GM12891 (cell line): ENCODE results near the gene HDAC9.

Experiments
- POLR2A ChIP-seq: IDR thresholded peaks from 2 replicates; pipeline ENCODE4 v1.6.1; 2011; ENCODE audit warnings: low read depth, low read length, control low read depth
- POLR2AphosphoS5 ChIP-seq: IDR thresholded peaks from 2 replicates; pipeline ENCODE4 v1.6.1; 2011; ENCODE audit warnings: low read depth, low read length, control low read depth
- POU2F2 ChIP-seq: IDR thresholded peaks from 2 replicates; pipeline ENCODE4 v1.6.1; 2011; ENCODE audit warnings: low read depth, mild to moderate bottlenecking, control low read depth, low read length, moderate library complexity
- TAF1 ChIP-seq: IDR thresholded peaks from 2 replicates; pipeline ENCODE4 v1.6.1; 2011; ENCODE audit warnings: low read depth, low read length, control low read depth

- TF ChIP-seq TAF1 (no peak), POU2F2 (no peak), POLR2A (no peak), POLR2AphosphoS5 (no peak)
Observed at GRCh38 chr7:18895456-18895855, 399.9 kb downstream of the HDAC9 start.
